ENCODE data around the gene PF4V1.
"Not testable (repeated sequence)": the region's sequence is repeated elsewhere in the genome, so short reads cannot be mapped to it uniquely, and the experiment has no call there.

PF4V1 gene

GRCh38 chr4:73895201-73896175 lies 42.4 kb downstream of the PF4V1 start:
- TF ChIP-seq POLR2A (IDR thresholded peaks at IDR 0.05; ENCODE audit: low read depth, low read length) = no peak
- no peak for DNase-seq (ENCODE audit: insufficient read length, low spot score)
- FAIRE-seq = no peak

DNA sequence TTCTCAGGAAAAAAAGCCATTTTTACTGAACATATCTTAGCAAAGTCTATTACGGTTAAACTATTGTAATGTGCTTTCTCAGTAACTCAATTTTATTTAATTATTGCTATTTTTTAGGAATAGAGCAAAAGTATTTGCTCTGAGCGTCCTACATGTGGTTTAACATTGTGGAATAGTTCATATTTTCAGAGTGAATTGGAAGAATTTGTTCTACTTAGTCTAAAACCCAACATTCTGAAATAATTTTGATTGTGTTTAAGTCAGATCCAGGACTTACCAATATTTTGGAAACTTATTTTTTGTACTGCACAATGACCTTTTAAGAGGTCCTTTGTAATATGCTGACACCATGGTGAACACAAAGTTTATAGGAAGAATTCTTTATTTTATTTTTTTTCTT lies 43.3 kb downstream of the PF4V1 start:
- no peak for TF ChIP-seq POLR2A (IDR thresholded peaks at IDR 0.05; ENCODE audit: low read depth, low read length)
- FAIRE-seq (no peak), DNase-seq (ENCODE audit: insufficient read length, low spot score) (no peak)

GRCh38 chr4:73897380-73898136 lies 44.5 kb downstream of the PF4V1 start:
- TF ChIP-seq POLR2A (IDR thresholded peaks at IDR 0.05; ENCODE audit: low read depth, low read length) = no peak
- DNase-seq (ENCODE audit: insufficient read length, low spot score) (no peak), FAIRE-seq (no peak)

DNA sequence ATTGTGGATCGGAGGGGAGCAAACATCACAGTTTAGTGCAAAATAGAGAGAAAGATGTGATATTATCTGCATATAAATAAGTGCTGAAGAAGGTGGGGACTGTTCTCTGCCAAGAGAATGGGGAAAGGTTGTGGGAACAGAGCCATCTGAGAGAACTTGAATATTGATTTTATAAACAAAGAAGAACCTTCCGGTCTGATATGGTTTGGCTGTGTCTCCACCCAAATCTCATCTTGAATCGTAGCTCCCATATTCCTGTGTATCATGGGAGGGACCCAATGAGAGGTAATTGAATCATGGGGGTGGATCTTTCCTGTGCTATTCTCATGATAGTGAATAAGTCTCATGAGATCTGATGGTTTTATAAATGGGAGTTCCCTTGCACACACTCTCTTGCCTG lies 46.2 kb downstream of the PF4V1 start:
- DNase-seq (ENCODE audit: insufficient read length, low spot score); FAIRE-seq: not testable (repeated sequence)

DNA sequence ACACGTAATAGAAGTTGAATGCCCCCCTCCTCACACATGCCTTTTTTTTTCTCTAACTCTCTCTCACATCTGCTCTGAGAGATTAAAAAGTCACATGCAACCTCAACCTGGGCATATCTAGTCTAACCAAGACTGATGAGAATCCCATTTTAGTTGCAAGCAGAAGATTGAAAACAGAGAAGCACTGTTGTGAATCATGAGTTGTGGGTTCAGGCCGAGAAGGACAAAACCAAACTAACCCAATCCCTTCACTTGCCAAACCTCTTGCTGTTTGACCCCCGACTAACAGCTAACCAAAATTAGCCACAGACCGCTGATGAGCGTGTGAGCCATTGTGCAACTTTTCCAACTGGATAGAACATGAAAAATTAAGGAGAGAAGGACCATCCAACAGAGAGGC lies 47.9 kb downstream of the PF4V1 start:
- no peak for TF ChIP-seq POLR2A (IDR thresholded peaks at IDR 0.05; ENCODE audit: low read depth, low read length)
- no peak for DNase-seq (ENCODE audit: insufficient read length, low spot score)
- no peak for FAIRE-seq

DNA sequence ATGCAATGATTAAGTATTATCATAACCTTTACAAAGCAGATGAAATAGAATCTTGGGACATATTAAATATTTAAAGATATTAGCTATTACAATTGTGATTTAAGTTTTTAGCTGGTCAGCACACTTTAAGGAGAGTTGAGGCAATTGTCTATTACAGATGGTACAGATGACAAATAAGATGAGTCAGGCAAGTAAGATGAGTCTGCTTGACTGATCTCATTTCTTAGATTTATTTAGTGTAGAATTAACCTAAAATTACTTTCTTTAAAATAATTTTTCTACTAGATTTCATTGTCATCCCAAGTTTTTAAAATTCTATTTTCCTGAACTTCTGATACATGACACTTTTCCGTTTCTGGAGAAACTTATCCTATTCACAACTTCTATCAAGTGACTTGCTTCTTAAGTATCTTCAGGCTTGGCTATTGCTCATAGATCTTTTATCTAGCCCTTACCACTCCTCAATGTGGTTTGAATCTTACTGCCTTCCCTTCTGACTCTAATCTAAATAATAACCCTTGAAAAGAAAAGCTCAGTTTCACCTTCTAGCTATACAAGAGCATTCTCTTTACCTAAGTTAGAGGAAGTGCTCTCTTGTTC lies 49.0 kb downstream of the PF4V1 start:
- no peak for TF ChIP-seq POLR2A (IDR thresholded peaks at IDR 0.05; ENCODE audit: low read depth, low read length)
- FAIRE-seq = no peak
- no peak for DNase-seq (ENCODE audit: insufficient read length, low spot score)

DNA sequence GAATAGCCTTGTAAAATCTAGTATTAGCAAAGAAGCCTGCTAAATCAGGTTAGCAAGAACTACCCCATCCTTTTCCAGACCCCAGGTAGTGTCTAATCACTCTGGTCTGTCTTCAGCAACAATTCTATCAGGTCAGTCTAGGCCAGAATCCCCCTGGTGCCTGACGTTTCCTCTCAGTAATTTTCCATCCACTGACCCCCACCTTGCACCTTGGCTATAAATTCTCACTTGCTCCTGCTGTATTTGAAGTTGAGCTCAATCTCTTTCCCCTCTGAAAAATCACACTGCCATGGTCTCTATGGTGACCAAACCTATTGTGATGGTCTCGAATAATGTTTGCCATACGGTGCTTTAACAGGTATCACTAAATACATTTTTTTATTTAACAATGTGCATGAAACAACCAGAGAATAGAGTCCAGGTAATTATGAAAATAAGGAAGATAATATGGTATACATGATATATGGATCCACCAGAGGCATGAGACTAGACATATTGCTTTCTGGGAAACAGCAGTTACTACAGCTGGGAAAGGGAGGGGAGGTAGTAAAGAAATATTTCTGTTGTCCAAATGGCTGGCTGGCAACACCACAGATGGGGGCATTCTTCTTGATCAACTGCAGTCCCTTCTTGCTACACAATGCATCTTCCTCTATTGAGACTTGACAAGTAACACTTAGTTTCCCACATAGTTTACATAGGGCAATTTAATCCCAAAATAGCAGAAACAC lies 49.9 kb downstream of the PF4V1 start:
- TF ChIP-seq POLR2A (IDR thresholded peaks at IDR 0.05; ENCODE audit: low read depth, low read length) = no peak
- DNase-seq (ENCODE audit: insufficient read length, low spot score) (no peak), FAIRE-seq (no peak)

Measured in H54 (cell line).